ENCODE data around the gene ARID1B. TPM values are rescaled to one million over a fixed set of nuclear protein-coding genes. Genes with fewer than 3 reads are reported as not detected.

The ARID1B gene
- total RNA-seq, 4 donors from 2014 or later: 87.1 to 194 (median 115) TPM

- 88% methylated on average over 3 of the region's 3 CpGs; no CpG with 5 or more reads in 1 of the 2 donors for WGBS, 2 donors (ENCODE audit: low coverage in 1 of 2)
- Histone ChIP-seq H3K4me3 (no peak overlapping the region), H3K9me3 (no peaks in the 10 kb centered on the region), H3K27ac (no peak overlapping the region), H3K4me1 (peaks cover 0 to 3% (median 0%) of the 10 kb centered on the region in 4 donors), H3K27me3 (no peaks in the 10 kb centered on the region), H3K36me3 (no peaks in the 10 kb centered on the region)
- TF ChIP-seq CTCF (IDR thresholded peaks at IDR 0.05) (no peak), POLR2AphosphoS5 (IDR thresholded peaks at IDR 0.05) (no peak), POLR2A (IDR thresholded peaks at IDR 0.05) (no peak), EP300 (IDR thresholded peaks at IDR 0.05; ENCODE audit: low read depth) (no peak)
- intact Hi-C loops (cut with DNase I; ENCODE audit: low total_unique reads): no loop called here
- DNase-seq: no peak
- in situ Hi-C loops (cut with MboI; ENCODE audit: low pct_ligation_motif_present in 1 of 4, low pct_unique_long_range_greater_than_20kb in 1 of 4, low sequenced_read_pairs in 3 of 4): no loop called here
Observed at GRCh38 chr6:157255079-157255478, 477.9 kb downstream of the ARID1B start.

- Histone ChIP-seq H3K27me3 (no peaks in the 10 kb centered on the region), H3K4me3 (no peak overlapping the region), H3K27ac (no peak overlapping the region), H3K4me1 (peaks cover 0 to under 1% (median 0%) of the 10 kb centered on the region in 4 donors), H3K9me3 (no peaks in the 10 kb centered on the region), H3K36me3 (no peaks in the 10 kb centered on the region)
- 87% methylated on average over 11 of the region's 11 CpGs; no CpG with 5 or more reads in 1 of the 2 donors for WGBS, 2 donors (ENCODE audit: low coverage in 1 of 2)
- intact Hi-C loops (cut with DNase I; ENCODE audit: low total_unique reads) (no loop called here), in situ Hi-C loops (cut with MboI; ENCODE audit: low pct_ligation_motif_present in 1 of 4, low pct_unique_long_range_greater_than_20kb in 1 of 4, low sequenced_read_pairs in 3 of 4) (no loop called here)
- no peak for DNase-seq
- TF ChIP-seq EP300 (IDR thresholded peaks at IDR 0.05; ENCODE audit: low read depth) (no peak), POLR2A (IDR thresholded peaks at IDR 0.05) (no peak), CTCF (IDR thresholded peaks at IDR 0.05) (no peak), POLR2AphosphoS5 (IDR thresholded peaks at IDR 0.05) (no peak)
Observed at GRCh38 chr6:157258878-157259277, 481.7 kb downstream of the ARID1B start.

GRCh38 chr6:157259443-157259842, 482.3 kb downstream of the ARID1B start:
- Histone ChIP-seq H3K9me3 (no peaks in the 10 kb centered on the region), H3K27ac (no peak overlapping the region), H3K4me3 (no peak overlapping the region), H3K36me3 (no peaks in the 10 kb centered on the region), H3K4me1 (no peaks in the 10 kb centered on the region), H3K27me3 (no peaks in the 10 kb centered on the region)
- WGBS, 2 donors (ENCODE audit: low coverage in 1 of 2): 91 to 100% methylated on average over 2 to 9 of the region's 9 CpGs
- TF ChIP-seq CTCF (IDR thresholded peaks at IDR 0.05) (no peak), POLR2A (IDR thresholded peaks at IDR 0.05) (no peak), POLR2AphosphoS5 (IDR thresholded peaks at IDR 0.05) (no peak), EP300 (IDR thresholded peaks at IDR 0.05; ENCODE audit: low read depth) (no peak)
- DNase-seq: no peak
- in situ Hi-C loops (cut with MboI; ENCODE audit: low pct_ligation_motif_present in 1 of 4, low pct_unique_long_range_greater_than_20kb in 1 of 4, low sequenced_read_pairs in 3 of 4): no loop called here
- intact Hi-C loops (cut with DNase I; ENCODE audit: low total_unique reads): no loop called here

Small RNA genes within 50 kb of the gene (small RNA-seq; reads per million reads assigned to genes)
- gene AL355297.2 (0 reads per million in 4 donors), gene MIR4466 (0 reads per million in 4 donors)

All from transverse colon (tissue), 4 donors.